HepG2 (cell line): ENCODE data around the gene UVSSA. TPM values are rescaled to one million over a fixed set of nuclear protein-coding genes. Genes with fewer than 3 reads are reported as not detected.

ENCODE experiments used
- ARNTL ChIP-seq: sonication (generic); formaldehyde crosslinking; IDR thresholded peaks from 2 replicates; pipeline ENCODE4 v1.4.0; 2020; ENCODE audit warnings: mild to moderate bottlenecking, missing genetic modification reagents
- ATF1 ChIP-seq: IDR thresholded peaks from 2 replicates; pipeline ENCODE4 v1.6.1; 2016; ENCODE audit warnings: mild to moderate bottlenecking, control low read depth
- FOXA1 ChIP-seq, 2 experiments: fragments of 450-650 bp in 1 of 2; sonication (generic) in 1 of 2; formaldehyde crosslinking in 1 of 2; IDR thresholded peaks; 2 replicates each; pipeline versions ENCODE4 v1.4.0 to v1.6.1; 2016 to 2020; ENCODE audit warnings: missing genetic modification reagents in 1 of 2
- FOXA3 ChIP-seq: IDR thresholded peaks from 2 replicates; pipeline ENCODE4 v1.6.1; 2016; ENCODE audit warnings: missing genetic modification reagents, missing compliant biosample characterization
- GATAD2A ChIP-seq: IDR thresholded peaks from 2 replicates; pipeline ENCODE4 v1.6.1; 2016
- IRF2 ChIP-seq: IDR thresholded peaks from 2 replicates; pipeline ENCODE4 v1.6.1; 2018; ENCODE audit warnings: missing genetic modification reagents, missing compliant biosample characterization
- MIER3 ChIP-seq: IDR thresholded peaks from 2 replicates; pipeline ENCODE4 v1.6.1; 2016; ENCODE audit warnings: missing compliant biosample characterization, borderline replicate concordance
- NR3C1 ChIP-seq: sonication (generic); formaldehyde crosslinking; IDR thresholded peaks from 2 replicates; pipeline ENCODE4 v1.4.0; 2020; ENCODE audit warnings: missing genetic modification reagents
- SMYD3 ChIP-seq: sonication (generic); formaldehyde crosslinking; IDR thresholded peaks from 2 replicates; pipeline ENCODE4 v1.8.1; 2023; ENCODE audit warnings: mild to moderate bottlenecking, missing genetic modification reagents
- SOX5 ChIP-seq: IDR thresholded peaks from 2 replicates; pipeline ENCODE4 v1.6.1; 2016; ENCODE audit warnings: borderline replicate concordance
- TBX2 ChIP-seq: sonication (generic); formaldehyde crosslinking; IDR thresholded peaks from 2 replicates; pipeline ENCODE4 v1.5.0; 2020; ENCODE audit warnings: missing genetic modification reagents, mild to moderate bottlenecking, borderline replicate concordance
- ZFAT ChIP-seq: sonication (generic); formaldehyde crosslinking; conservative IDR thresholded peaks from 2 replicates; pipeline ENCODE4 v1.8.1; 2023; ENCODE audit warnings: missing genetic modification reagents, inconsistent platforms
- ZKSCAN8 ChIP-seq: IDR thresholded peaks from 2 replicates; pipeline ENCODE4 v1.6.1; 2016; ENCODE audit warnings: borderline replicate concordance, missing genetic modification reagents, missing compliant biosample characterization
- ZNF160 ChIP-seq: sonication (generic); formaldehyde crosslinking; IDR thresholded peaks from 2 replicates; pipeline ENCODE4 v1.8.0; 2022; ENCODE audit warnings: mild to moderate bottlenecking, inconsistent platforms, missing genetic modification reagents
- ZNF446 ChIP-seq: sonication (generic); formaldehyde crosslinking; IDR thresholded peaks from 2 replicates; pipeline ENCODE4 v1.5.0; 2020; ENCODE audit warnings: mild to moderate bottlenecking, missing genetic modification reagents
- ZNF737 ChIP-seq: sonication (generic); formaldehyde crosslinking; IDR thresholded peaks from 2 replicates; pipeline ENCODE4 v1.5.0; 2020; ENCODE audit warnings: missing genetic modification reagents, mild to moderate bottlenecking, borderline replicate concordance
- ZSCAN20 ChIP-seq: sonication (generic); formaldehyde crosslinking; IDR thresholded peaks from 2 replicates; pipeline ENCODE4 v1.4.0; 2020; ENCODE audit warnings: missing genetic modification reagents, mild to moderate bottlenecking, borderline replicate concordance
- polyA plus RNA-seq, 8 experiments: library from polyadenylated mRNA; depleted of rRNA in 3 of 8; stranded (reverse) in 7 of 8; unstranded in 1 of 8; fragments of >200 nt; fragmentation: Illumina TruSeq in 4 of 8; extraction: Trizol in 4 of 8; gene quantifications; 2 replicates each; pipeline versions ENCODE4 v1.2.1 to v1.2.3, GENCODE V29; 2011 to 2016; ENCODE audit warnings: low read depth in 4 of 8, missing spikeins in 1 of 8, mixed read lengths in 1 of 8; ENCODE audit not compliant: insufficient read depth in 1 of 8
- total RNA-seq, 5 experiments: library from RNA; depleted of rRNA; stranded (reverse); fragments of >200 nt; fragmentation: Illumina TruSeq; extraction: Trizol; gene quantifications; 2 replicates each; pipeline ENCODE4 v1.2.3, GENCODE V29; 2016; ENCODE audit warnings: low read depth in 1 of 5
- TF ChIP-seq, protein P1 (sequence below): sonication (generic); formaldehyde crosslinking; IDR thresholded peaks from 2 replicates; pipeline ENCODE4 v1.8.0; 2022; ENCODE audit warnings: mild to moderate bottlenecking, missing genetic modification reagents
- TF ChIP-seq, protein P2 (sequence below): IDR thresholded peaks from 2 replicates; pipeline ENCODE4 v1.6.1; 2016; ENCODE audit warnings: mild to moderate bottlenecking
- TF ChIP-seq, protein P3 (sequence below): sonication (generic); formaldehyde crosslinking; IDR thresholded peaks from 2 replicates; pipeline ENCODE4 v1.4.0; 2020; ENCODE audit warnings: mild to moderate bottlenecking, missing genetic modification reagents
- TF ChIP-seq, protein P4 (sequence below): sonication (generic); formaldehyde crosslinking; IDR thresholded peaks from 2 replicates; pipeline ENCODE4 v1.5.1; 2020; ENCODE audit warnings: mild to moderate bottlenecking, missing genetic modification reagents, moderate library complexity
- TF ChIP-seq, protein P5 (sequence below): sonication (generic); IDR thresholded peaks from 2 replicates; pipeline ENCODE4 v1.6.1; 2016; ENCODE audit warnings: low read depth, borderline replicate concordance

Gene UVSSA
- total and polyA plus RNA-seq, 2 of the 13 experiments (the other 11 are each of a cell fraction or from before 2014, with no cell fraction given): 4.6 to 8.4 TPM

DNA sequence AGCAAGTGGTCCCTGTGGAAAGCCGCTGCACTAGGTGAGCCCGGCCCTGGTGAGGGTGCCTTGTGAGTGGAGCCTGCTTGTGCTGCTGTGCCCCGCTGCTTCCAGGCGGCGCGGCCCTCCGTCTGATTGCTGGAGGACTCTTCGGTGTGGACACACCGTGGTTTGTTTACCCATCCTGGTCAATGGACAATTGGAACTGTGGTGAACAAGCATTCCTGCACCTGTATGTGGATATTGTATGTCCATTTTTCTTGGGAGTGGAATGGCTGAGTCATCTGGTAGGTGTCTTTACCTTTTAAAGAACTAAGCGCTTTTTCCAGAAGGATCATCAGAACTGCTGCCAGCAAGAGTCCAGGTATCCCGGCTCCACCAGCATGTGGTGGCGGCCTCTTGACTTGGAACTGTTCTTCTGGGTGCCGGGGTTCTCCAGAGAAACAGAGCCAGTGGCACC is 41.7 kb upstream of the UVSSA start (continued):
- TF ChIP-seq, protein P1, sequence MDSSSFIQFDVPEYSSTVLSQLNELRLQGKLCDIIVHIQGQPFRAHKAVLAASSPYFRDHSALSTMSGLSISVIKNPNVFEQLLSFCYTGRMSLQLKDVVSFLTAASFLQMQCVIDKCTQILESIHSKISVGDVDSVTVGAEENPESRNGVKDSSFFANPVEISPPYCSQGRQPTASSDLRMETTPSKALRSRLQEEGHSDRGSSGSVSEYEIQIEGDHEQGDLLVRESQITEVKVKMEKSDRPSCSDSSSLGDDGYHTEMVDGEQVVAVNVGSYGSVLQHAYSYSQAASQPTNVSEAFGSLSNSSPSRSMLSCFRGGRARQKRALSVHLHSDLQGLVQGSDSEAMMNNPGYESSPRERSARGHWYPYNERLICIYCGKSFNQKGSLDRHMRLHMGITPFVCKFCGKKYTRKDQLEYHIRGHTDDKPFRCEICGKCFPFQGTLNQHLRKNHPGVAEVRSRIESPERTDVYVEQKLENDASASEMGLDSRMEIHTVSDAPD: 0 out of 2 replicates have a peak, but pooled peaks have one; percentile 42
- TF ChIP-seq ZNF160 (CRISPR knock-in tag): no peak
- no peak for TF ChIP-seq ATF1 (CRISPR knock-in tag)
- no peak for TF ChIP-seq NR3C1
- TF ChIP-seq SMYD3 (CRISPR knock-in tag): 0 out of 2 replicates have a peak, but pooled peaks have one; percentile 32
- TF ChIP-seq, protein P2, sequence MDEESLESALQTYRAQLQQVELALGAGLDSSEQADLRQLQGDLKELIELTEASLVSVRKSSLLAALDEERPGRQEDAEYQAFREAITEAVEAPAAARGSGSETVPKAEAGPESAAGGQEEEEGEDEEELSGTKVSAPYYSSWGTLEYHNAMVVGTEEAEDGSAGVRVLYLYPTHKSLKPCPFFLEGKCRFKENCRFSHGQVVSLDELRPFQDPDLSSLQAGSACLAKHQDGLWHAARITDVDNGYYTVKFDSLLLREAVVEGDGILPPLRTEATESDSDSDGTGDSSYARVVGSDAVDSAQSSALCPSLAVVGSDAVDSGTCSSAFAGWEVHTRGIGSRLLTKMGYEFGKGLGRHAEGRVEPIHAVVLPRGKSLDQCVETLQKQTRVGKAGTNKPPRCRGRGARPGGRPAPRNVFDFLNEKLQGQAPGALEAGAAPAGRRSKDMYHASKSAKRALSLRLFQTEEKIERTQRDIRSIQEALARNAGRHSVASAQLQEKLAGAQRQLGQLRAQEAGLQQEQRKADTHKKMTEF: peak; percentile 30; the same call in 1 of the 2 replicates
- no peak for TF ChIP-seq ZSCAN20
- TF ChIP-seq FOXA1 (IDR thresholded peaks at IDR 0.05): no peak
- peak; percentile 71 for TF ChIP-seq FOXA1 (CRISPR knock-in tag; IDR thresholded peaks at IDR 0.05)
- TF ChIP-seq MIER3 (CRISPR knock-in tag): no peak
- no peak for TF ChIP-seq ZKSCAN8 (CRISPR knock-in tag)
- TF ChIP-seq, protein P3, sequence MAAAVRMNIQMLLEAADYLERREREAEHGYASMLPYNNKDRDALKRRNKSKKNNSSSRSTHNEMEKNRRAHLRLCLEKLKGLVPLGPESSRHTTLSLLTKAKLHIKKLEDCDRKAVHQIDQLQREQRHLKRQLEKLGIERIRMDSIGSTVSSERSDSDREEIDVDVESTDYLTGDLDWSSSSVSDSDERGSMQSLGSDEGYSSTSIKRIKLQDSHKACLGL (CRISPR knock-in tag): no peak
- TF ChIP-seq ARNTL: no peak
- peak; percentile 14; the same call in 1 of the 2 replicates for TF ChIP-seq TBX2 (CRISPR knock-in tag)
- 0 out of 2 replicates have a peak, but pooled peaks have one; percentile 36 for TF ChIP-seq GATAD2A (CRISPR knock-in tag)
- TF ChIP-seq, protein P4, sequence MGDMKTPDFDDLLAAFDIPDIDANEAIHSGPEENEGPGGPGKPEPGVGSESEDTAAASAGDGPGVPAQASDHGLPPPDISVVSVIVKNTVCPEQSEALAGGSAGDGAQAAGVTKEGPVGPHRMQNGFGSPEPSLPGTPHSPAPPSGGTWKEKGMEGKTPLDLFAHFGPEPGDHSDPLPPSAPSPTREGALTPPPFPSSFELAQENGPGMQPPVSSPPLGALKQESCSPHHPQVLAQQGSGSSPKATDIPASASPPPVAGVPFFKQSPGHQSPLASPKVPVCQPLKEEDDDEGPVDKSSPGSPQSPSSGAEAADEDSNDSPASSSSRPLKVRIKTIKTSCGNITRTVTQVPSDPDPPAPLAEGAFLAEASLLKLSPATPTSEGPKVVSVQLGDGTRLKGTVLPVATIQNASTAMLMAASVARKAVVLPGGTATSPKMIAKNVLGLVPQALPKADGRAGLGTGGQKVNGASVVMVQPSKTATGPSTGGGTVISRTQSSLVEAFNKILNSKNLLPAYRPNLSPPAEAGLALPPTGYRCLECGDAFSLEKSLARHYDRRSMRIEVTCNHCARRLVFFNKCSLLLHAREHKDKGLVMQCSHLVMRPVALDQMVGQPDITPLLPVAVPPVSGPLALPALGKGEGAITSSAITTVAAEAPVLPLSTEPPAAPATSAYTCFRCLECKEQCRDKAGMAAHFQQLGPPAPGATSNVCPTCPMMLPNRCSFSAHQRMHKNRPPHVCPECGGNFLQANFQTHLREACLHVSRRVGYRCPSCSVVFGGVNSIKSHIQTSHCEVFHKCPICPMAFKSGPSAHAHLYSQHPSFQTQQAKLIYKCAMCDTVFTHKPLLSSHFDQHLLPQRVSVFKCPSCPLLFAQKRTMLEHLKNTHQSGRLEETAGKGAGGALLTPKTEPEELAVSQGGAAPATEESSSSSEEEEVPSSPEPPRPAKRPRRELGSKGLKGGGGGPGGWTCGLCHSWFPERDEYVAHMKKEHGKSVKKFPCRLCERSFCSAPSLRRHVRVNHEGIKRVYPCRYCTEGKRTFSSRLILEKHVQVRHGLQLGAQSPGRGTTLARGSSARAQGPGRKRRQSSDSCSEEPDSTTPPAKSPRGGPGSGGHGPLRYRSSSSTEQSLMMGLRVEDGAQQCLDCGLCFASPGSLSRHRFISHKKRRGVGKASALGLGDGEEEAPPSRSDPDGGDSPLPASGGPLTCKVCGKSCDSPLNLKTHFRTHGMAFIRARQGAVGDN (CRISPR knock-in tag): peak; percentile 64
- peak; percentile 78 for TF ChIP-seq FOXA3
- TF ChIP-seq IRF2 (CRISPR knock-in tag): 0 out of 2 replicates have a peak, but pooled peaks have one; percentile 35
- no peak for TF ChIP-seq ZNF446
- peak; percentile 80; the same call in 1 of the 2 replicates for TF ChIP-seq SOX5 (CRISPR knock-in tag)
- no peak for TF ChIP-seq ZNF737 (CRISPR knock-in tag)
- TF ChIP-seq, protein P5, sequence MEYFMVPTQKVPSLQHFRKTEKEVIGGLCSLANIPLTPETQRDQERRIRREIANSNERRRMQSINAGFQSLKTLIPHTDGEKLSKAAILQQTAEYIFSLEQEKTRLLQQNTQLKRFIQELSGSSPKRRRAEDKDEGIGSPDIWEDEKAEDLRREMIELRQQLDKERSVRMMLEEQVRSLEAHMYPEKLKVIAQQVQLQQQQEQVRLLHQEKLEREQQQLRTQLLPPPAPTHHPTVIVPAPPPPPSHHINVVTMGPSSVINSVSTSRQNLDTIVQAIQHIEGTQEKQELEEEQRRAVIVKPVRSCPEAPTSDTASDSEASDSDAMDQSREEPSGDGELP: no peak
- no peak for TF ChIP-seq ZFAT (CRISPR knock-in tag)
